HG03196 (cell line): ENCODE results near the gene ASB10.
A peak's percentile ranks its signal among the peaks of the same experiment; 100 is the strongest.

ENCODE experiments used
- ATAC-seq: cut with Tn5 transposase; IDR thresholded peaks from one replicate; pipeline ENCODE4 v1.9.1; 2021; ENCODE audit not compliant: unreplicated experiment

Gene ASB10

GRCh38 chr7:151188252-151188542, 1.1 kb upstream of the ASB10 start:
- ATAC-seq: no peak

GRCh38 chr7:151187409-151188251, 580 bp upstream of the ASB10 start:
- ATAC-seq: no peak

- ATAC-seq: no peak
These were observed 1.0 kb downstream of the ASB10 start for GRCh38 chr7:151185762-151186639.

GRCh38 chr7:151181011-151181431, 6.0 kb downstream of the ASB10 start:
- no peak for ATAC-seq

GRCh38 chr7:151179946-151180345, 7.1 kb downstream of the ASB10 start:
- ATAC-seq: no peak

GRCh38 chr7:151179287-151179860, 7.7 kb downstream of the ASB10 start:
- no peak for ATAC-seq

- ATAC-seq: no peak
These were observed 8.2 kb downstream of the ASB10 start for GRCh38 chr7:151178831-151179230.

- ATAC-seq: no peak
These were observed 8.8 kb downstream of the ASB10 start for GRCh38 chr7:151178236-151178635.

- ATAC-seq: no peak
These were observed 9.7 kb downstream of the ASB10 start for GRCh38 chr7:151177310-151177709.

- no peak for ATAC-seq
These were observed 10.6 kb downstream of the ASB10 start for GRCh38 chr7:151176401-151176800.

- no peak for ATAC-seq
These were observed 11.2 kb downstream of the ASB10 start for GRCh38 chr7:151175793-151176311.

GRCh38 chr7:151175047-151175792, 11.8 kb downstream of the ASB10 start:
- ATAC-seq: no peak

GRCh38 chr7:151174246-151175046, 12.6 kb downstream of the ASB10 start:
- ATAC-seq: no peak

- no peak for ATAC-seq
These were observed 13.4 kb downstream of the ASB10 start for GRCh38 chr7:151173386-151174245.

GRCh38 chr7:151172273-151173141, 14.5 kb downstream of the ASB10 start:
- ATAC-seq: peak; percentile 58

- no peak for ATAC-seq
These were observed 18.3 kb downstream of the ASB10 start for GRCh38 chr7:151168787-151169162.

GRCh38 chr7:151168003-151168786, 18.9 kb downstream of the ASB10 start:
- ATAC-seq: no peak
